H9 (cell line): ENCODE results near the gene HSPB1. TPM values are rescaled to one million over a fixed set of nuclear protein-coding genes. Genes with fewer than 3 reads are reported as not detected.
A peak's percentile ranks its signal among the peaks of the same experiment; 100 is the strongest.

Experiments
- DNase-seq: peaks from one replicate; pipeline ENCODE4 v3.0.0-alpha.2; 2017
- H2AFZ ChIP-seq: one replicate; pipeline ENCODE4 v1.6.1; 2013; ENCODE audit warnings: mild to moderate bottlenecking, low read length, control low read depth, moderate library complexity
- H2AK5ac ChIP-seq: 2 replicates; pipeline ENCODE4 v1.6.1; 2013; ENCODE audit warnings: low read length, control low read depth, mixed read lengths; ENCODE audit not compliant: insufficient read length
- H2BK120ac ChIP-seq: one replicate; pipeline ENCODE4 v1.6.1; 2013; ENCODE audit warnings: low read depth, mild to moderate bottlenecking, low read length, control low read depth, inconsistent platforms; ENCODE audit not compliant: poor library complexity, severe bottlenecking
- H2BK12ac ChIP-seq: 2 replicates; pipeline ENCODE4 v1.6.1; 2013; ENCODE audit warnings: low read length, control low read depth, mixed read lengths, low read depth; ENCODE audit not compliant: insufficient read length
- H2BK15ac ChIP-seq: 2 replicates; pipeline ENCODE4 v1.6.1; 2013; ENCODE audit warnings: low read depth, low read length, control low read depth
- H2BK20ac ChIP-seq: one replicate; pipeline ENCODE4 v1.6.1; 2013; ENCODE audit warnings: low read depth, mild to moderate bottlenecking, low read length, control low read depth, inconsistent platforms; ENCODE audit not compliant: poor library complexity, severe bottlenecking
- H2BK5ac ChIP-seq: 2 replicates; pipeline ENCODE4 v1.6.1; 2013; ENCODE audit warnings: low read length, control low read depth, mixed read lengths; ENCODE audit not compliant: insufficient read length
- H3K14ac ChIP-seq: 2 replicates; pipeline ENCODE4 v1.6.1; 2013; ENCODE audit warnings: low read length, control low read depth; ENCODE audit not compliant: insufficient read depth
- H3K18ac ChIP-seq: 2 replicates; pipeline ENCODE4 v1.6.1; 2013; ENCODE audit warnings: low read depth, mild to moderate bottlenecking, mixed read lengths, low read length, control low read depth; ENCODE audit not compliant: insufficient read length
- H3K23ac ChIP-seq: 2 replicates; pipeline ENCODE4 v1.6.1; 2013; ENCODE audit warnings: low read length, control low read depth, mixed read lengths, low read depth; ENCODE audit not compliant: insufficient read length
- H3K23me2 ChIP-seq: 2 replicates; pipeline ENCODE4 v1.6.1; 2013; ENCODE audit warnings: low read depth, mild to moderate bottlenecking, mixed read lengths, low read length, control low read depth; ENCODE audit not compliant: insufficient read length, poor library complexity, severe bottlenecking
- H3K27ac ChIP-seq: 2 replicates; pipeline ENCODE4 v1.5.1; 2013; ENCODE audit warnings: low read length, control low read depth, mixed read lengths, low read depth; ENCODE audit not compliant: insufficient read length
- H3K27me3 ChIP-seq: 2 replicates; pipeline ENCODE4 v1.6.1; 2013; ENCODE audit warnings: low read length, control low read depth, inconsistent platforms; ENCODE audit not compliant: insufficient read depth
- H3K4ac ChIP-seq: 2 replicates; pipeline ENCODE4 v1.6.1; 2013; ENCODE audit warnings: low read depth, mild to moderate bottlenecking, control low read depth, inconsistent platforms, low read length, moderate library complexity
- H3K4me1 ChIP-seq: 2 replicates; pipeline ENCODE4 v1.6.1; 2013; ENCODE audit warnings: low read length, control low read depth, inconsistent platforms; ENCODE audit not compliant: insufficient read depth
- H3K4me2 ChIP-seq: 2 replicates; pipeline ENCODE4 v1.6.1; 2013; ENCODE audit warnings: low read length, control low read depth, mixed read lengths; ENCODE audit not compliant: insufficient read length, insufficient read depth
- H3K56ac ChIP-seq: 2 replicates; pipeline ENCODE4 v1.6.1; 2013; ENCODE audit warnings: low read depth, mild to moderate bottlenecking, mixed read lengths, low read length, control low read depth; ENCODE audit not compliant: insufficient read length
- H3K79me1 ChIP-seq: 2 replicates; pipeline ENCODE4 v1.6.1; 2013; ENCODE audit warnings: low read depth, mild to moderate bottlenecking, moderate library complexity, low read length, control low read depth, inconsistent platforms; ENCODE audit not compliant: insufficient read depth, poor library complexity, severe bottlenecking
- H3K79me2 ChIP-seq: 2 replicates; pipeline ENCODE4 v1.6.1; 2013; ENCODE audit warnings: low read length, control low read depth, inconsistent platforms; ENCODE audit not compliant: insufficient read depth
- H3K9ac ChIP-seq: 2 replicates; pipeline ENCODE4 v1.6.1; 2013; ENCODE audit warnings: low read length, control low read depth, mixed read lengths; ENCODE audit not compliant: insufficient read length; ENCODE audit errors: extremely low read depth
- H3K9me3 ChIP-seq: one replicate; pipeline ENCODE4 v1.6.1; 2013; ENCODE audit warnings: low read depth, low read length, inconsistent platforms; ENCODE audit not compliant: control insufficient read depth
- H3T11ph ChIP-seq: one replicate; pipeline ENCODE4 v1.6.1; 2013; ENCODE audit warnings: mild to moderate bottlenecking, low read length, control low read depth, inconsistent platforms
- H4K20me1 ChIP-seq: one replicate; pipeline ENCODE4 v1.6.1; 2013; ENCODE audit not compliant: control insufficient read depth, insufficient read length, insufficient read depth
- H4K5ac ChIP-seq: 2 replicates; pipeline ENCODE4 v1.6.1; 2013; ENCODE audit warnings: low read depth, mild to moderate bottlenecking, mixed read lengths, low read length, control low read depth; ENCODE audit not compliant: insufficient read length
- H4K8ac ChIP-seq: replicated peaks from 2 replicates; pipeline ENCODE4 v1.6.1; 2013; ENCODE audit warnings: low read length, control low read depth, mixed read lengths, low read depth; ENCODE audit not compliant: insufficient read length
- H4K91ac ChIP-seq: 2 replicates; pipeline ENCODE4 v1.6.1; 2013; ENCODE audit warnings: low read depth, mild to moderate bottlenecking, moderate library complexity, mixed read lengths, low read length, control low read depth; ENCODE audit not compliant: insufficient read length
- H3K27ac Mint-ChIP-seq, 3 experiments: 2 replicates in 2 of 3; 3 replicates in 1 of 3; pipeline ENCODE4 v1.8.0; 2020 to 2021; ENCODE audit warnings: mixed read lengths in 3 of 3, mild to moderate bottlenecking in 1 of 3, moderate library complexity in 1 of 3
- H3K27me3 Mint-ChIP-seq: 2 replicates; pipeline ENCODE4 v1.8.0; 2021; ENCODE audit warnings: low read depth, mild to moderate bottlenecking, moderate library complexity, mixed read lengths
- H3K36me3 Mint-ChIP-seq, 3 experiments: 2 replicates in 2 of 3; 3 replicates in 1 of 3; pipeline ENCODE4 v1.8.0; 2020 to 2021; ENCODE audit warnings: low read depth in 3 of 3, mixed read lengths in 3 of 3; ENCODE audit not compliant: insufficient read depth in 1 of 3
- H3K4me1 Mint-ChIP-seq, 2 experiments: 2 replicates each; pipeline ENCODE4 v1.8.0; 2020; ENCODE audit warnings: mixed read lengths in 2 of 2
- H3K4me3 Mint-ChIP-seq, 2 experiments: 2 replicates in 1 of 2; 3 replicates in 1 of 2; pipeline ENCODE4 v1.8.0; 2020 to 2021; ENCODE audit warnings: mild to moderate bottlenecking in 2 of 2, mixed read lengths in 2 of 2, moderate library complexity in 1 of 2
- H3K9me3 Mint-ChIP-seq, 2 experiments: 2 replicates in 1 of 2; 3 replicates in 1 of 2; pipeline ENCODE4 v1.8.0; 2020; ENCODE audit warnings: mild to moderate bottlenecking in 2 of 2, mixed read lengths in 2 of 2, moderate library complexity in 1 of 2
- CTCF ChIP-seq: fragments of 200-600 bp; sonication (generic); conservative IDR thresholded peaks from 3 replicates; pipeline ENCODE4 v1.8.0; 2021; ENCODE audit warnings: antibody characterized with exemption, mild to moderate bottlenecking
- WGBS: extraction: QIAGEN DNeasy Blood & Tissue Kit; methylation state at CpG from one replicate; pipeline ENCODE4 v1.1.7; 2013; ENCODE audit warnings: missing lambda C conversion rate, low lambda C conversion rate, mixed read lengths; ENCODE audit not compliant: insufficient read length; ENCODE audit errors: extremely low coverage; 5-methylcytosine and 5-hydroxymethylcytosine counted together
- total RNA-seq: library from RNA; stranded (reverse); gene quantifications from 2 replicates; pipeline ENCODE4 v1.2.1, GENCODE V29; 2021

The HSPB1 gene
- total RNA-seq, 1 experiment from 2014 or later: 186 TPM

- no peak overlapping the region for H2BK15ac ChIP-seq
- H3K79me2 ChIP-seq: no peaks in the 10 kb centered on the region
- H3K14ac ChIP-seq: peak overlapping the region; percentile 94
- H3K4me2 ChIP-seq: peak overlapping the region; percentile 53
- H3K9me3 Mint-ChIP-seq: no peaks in the 10 kb centered on the region
- H3K4me1 ChIP-seq: peaks cover 4% of the 10 kb centered on the region; the same call in 1 of the 2 replicates
- H3K36me3 Mint-ChIP-seq: peaks cover 2 to 20% (median 3%) of the 10 kb centered on the region in 3 experiments; a peak in 5 of 7 replicates
- peaks cover 24% of the 10 kb centered on the region in 2 experiments for H3K4me1 Mint-ChIP-seq
- no peaks in the 10 kb centered on the region for H3K79me1 ChIP-seq
- no peak overlapping the region for H2BK120ac ChIP-seq
- H3K18ac ChIP-seq: peak overlapping the region; percentile 90
- H4K20me1 ChIP-seq: no peaks in the 10 kb centered on the region
- H3K27ac ChIP-seq: peak overlapping the region; percentile 4
- no peaks in the 10 kb centered on the region for H3K27me3 ChIP-seq
- H2AFZ ChIP-seq: no peak overlapping the region
- H2BK12ac ChIP-seq: no peak overlapping the region
- peak overlapping the region; percentile 51 for H3K9ac ChIP-seq
- no peak overlapping the region; the same call in 1 of the 2 replicates for H3K4ac ChIP-seq
- no peak overlapping the region for H3K56ac ChIP-seq
- peak; percentile 15; the same call in 1 of the 3 replicates for TF ChIP-seq CTCF
- no peak overlapping the region for H3K23ac ChIP-seq
- no peak overlapping the region for H4K8ac ChIP-seq
- peak overlapping the region; percentile 95 to 99 (median 98) for H3K27ac Mint-ChIP-seq
- no peak overlapping the region for H3T11ph ChIP-seq
- no peak overlapping the region for H2AK5ac ChIP-seq
- peaks cover 3% of the 10 kb centered on the region for H3K23me2 ChIP-seq
- peak overlapping the region; percentile 73 to 92 for H3K4me3 Mint-ChIP-seq
- H3K9me3 ChIP-seq: no peaks in the 10 kb centered on the region
- DNase-seq: peak; percentile 64
- H4K91ac ChIP-seq: no peak overlapping the region
- no peak overlapping the region for H2BK20ac ChIP-seq
- no peak overlapping the region for H2BK5ac ChIP-seq
- WGBS: no CpG with 5 or more reads among the region's 25 CpGs
- no peak overlapping the region for H4K5ac ChIP-seq
- H3K27me3 Mint-ChIP-seq: no peaks in the 10 kb centered on the region
Observed at GRCh38 chr7:76318488-76319353, 16.2 kb downstream of the HSPB1 start.
